K562 (cell line): Measurements from ENCODE around the gene CNR2. TPM values are rescaled to one million over a fixed set of nuclear protein-coding genes. Genes with fewer than 3 reads are reported as not detected.

Source experiments
- ATAC-seq: fragments of 200-7000 bp; cut with Tn5 transposase; 3 replicates; pipeline ENCODE4 v1.9.1; 2020; ENCODE audit warnings: moderate library complexity
- BruUV-seq: library from RNA; stranded (reverse); fragments of 400-500 nt; replicated peaks from 2 replicates; lab custom pipeline; 2021; lab: Mats Ljungman, UMichigan
- CTCF ChIA-PET: fragments of 300-600 bp; formaldehyde crosslinking; extraction: SDS; loops from one replicate; lab custom pipeline; 2021; ENCODE audit warnings: low intra/inter-chr PET ratio; lab: Yijun Ruan, JAX
- POLR2A ChIA-PET: fragments of 300-600, 350-650 bp; sonication (Branson Sonifier 250); formaldehyde crosslinking; extraction: SDS; loops from one replicate; lab custom pipeline; 2021; ENCODE audit warnings: antibody characterized with exemption, inconsistent platforms; lab: Yijun Ruan, JAX
- DNase-seq, 4 experiments: peaks; one replicate each; pipeline versions ENCODE4 v3.0.0 to v3.0.0-alpha.2; 2011 to 2018; ENCODE audit warnings: low spot score in 3 of 4, mixed read lengths in 3 of 4; ENCODE audit errors: extremely low read depth in 1 of 4
- FAIRE-seq: peaks from 2 replicates; lab custom pipeline; 2011; peaks lifted over from hg19 to GRCh38; lab: Jason Lieb, UNC
- H2AFZ ChIP-seq: 2 replicates; pipeline ENCODE4 v1.6.0; 2011; ENCODE audit warnings: low read depth, low read length, control low read depth, inconsistent platforms
- H3K27ac ChIP-seq: fragments of 200-600 bp; 3 replicates; pipeline ENCODE4 v1.8.0; 2011; ENCODE audit warnings: low read depth, mild to moderate bottlenecking, control low read depth, inconsistent platforms, low read length, moderate library complexity, mixed read lengths; ENCODE audit errors: extremely low read depth
- H3K27me3 ChIP-seq, 2 experiments: fragments of 300-600 bp in 1 of 2; 2 replicates in 1 of 2; 3 replicates in 1 of 2; pipeline versions ENCODE4 v1.6.0 to v1.8.0; 2011; ENCODE audit warnings: inconsistent platforms in 2 of 2, low read length in 2 of 2, mild to moderate bottlenecking in 1 of 2, mixed read lengths in 1 of 2, moderate library complexity in 1 of 2; ENCODE audit not compliant: control insufficient read depth in 2 of 2, insufficient read depth in 2 of 2
- H3K36me3 ChIP-seq: fragments of 300-600 bp; 3 replicates; pipeline ENCODE4 v1.8.0; 2011; ENCODE audit warnings: mild to moderate bottlenecking, low read length, inconsistent platforms; ENCODE audit not compliant: control insufficient read depth, insufficient read depth
- H3K4me1 ChIP-seq, 2 experiments: fragments of 200-600 bp in 1 of 2; replicated peaks in 1 of 2; 2 replicates in 1 of 2; 3 replicates in 1 of 2; pipeline versions ENCODE4 v1.5.1 to v1.8.0; 2011; ENCODE audit warnings: inconsistent platforms in 2 of 2, low read length in 2 of 2, mild to moderate bottlenecking in 1 of 2, mixed read lengths in 1 of 2, moderate library complexity in 1 of 2; ENCODE audit not compliant: control insufficient read depth in 2 of 2, insufficient read depth in 2 of 2
- H3K4me2 ChIP-seq: 2 replicates; pipeline ENCODE4 v1.6.1; 2011; ENCODE audit warnings: low read length, control low read depth, inconsistent platforms, mixed read lengths; ENCODE audit not compliant: insufficient read depth
- H3K4me3 ChIP-seq: fragments of 200-600 bp; sonication (generic), shearing (Covaris generic); 2 replicates; pipeline ENCODE4 v1.5.1; 2016; ENCODE audit warnings: control low read depth, inconsistent platforms
- H3K79me2 ChIP-seq: fragments of 200-600 bp; 3 replicates; pipeline ENCODE4 v1.8.0; 2011; ENCODE audit warnings: low read length, inconsistent platforms; ENCODE audit not compliant: control insufficient read depth, insufficient read depth
- H3K9ac ChIP-seq, 2 experiments: 2 replicates each; pipeline versions ENCODE4 v1.6.0 to v1.6.1; 2011; ENCODE audit warnings: low read depth in 2 of 2, low read length in 2 of 2, control low read depth in 1 of 2, inconsistent platforms in 1 of 2, mild to moderate bottlenecking in 1 of 2, mixed read lengths in 1 of 2; ENCODE audit not compliant: insufficient read depth in 1 of 2
- H3K9me1 ChIP-seq: one replicate; pipeline ENCODE4 v1.6.0; 2011; ENCODE audit warnings: inconsistent platforms, mild to moderate bottlenecking, low read length, moderate library complexity; ENCODE audit not compliant: control insufficient read depth, insufficient read depth
- H3K9me3 ChIP-seq: replicated peaks from 2 replicates; pipeline ENCODE4 v1.5.1; 2011; ENCODE audit warnings: low read depth, low read length, inconsistent platforms; ENCODE audit not compliant: control insufficient read depth, insufficient read depth
- H4K20me1 ChIP-seq: replicated peaks from 2 replicates; pipeline ENCODE4 v1.6.1; 2011; ENCODE audit warnings: low read length, inconsistent platforms, mixed read lengths; ENCODE audit not compliant: control insufficient read depth, insufficient read depth
- GABPA ChIP-seq: fragments of 200-800 bp; sonication (Bioruptor generic); conservative IDR thresholded peaks from 2 replicates; pipeline ENCODE4 v1.6.1; 2016; ENCODE audit warnings: low read depth, missing genetic modification characterization, missing compliant biosample characterization
- IRF2 ChIP-seq: sonication (generic); formaldehyde crosslinking; IDR thresholded peaks from 2 replicates; pipeline ENCODE4 v1.8.1; 2022; ENCODE audit warnings: mild to moderate bottlenecking, missing genetic modification reagents
- JUNB ChIP-seq: fragments of 450-650 bp; formaldehyde crosslinking; conservative IDR thresholded peaks from 2 replicates; pipeline ENCODE4 v1.4.0; 2020; ENCODE audit warnings: mild to moderate bottlenecking
- NR4A1 ChIP-seq, 2 experiments: fragments of 250-450 bp in 1 of 2; fragments of 450-650 bp in 1 of 2; sonication (Bioruptor Pico) in 1 of 2; IDR thresholded peaks; 2 replicates each; pipeline versions ENCODE4 v1.4.0 to v1.6.1; 2016 to 2020; ENCODE audit warnings: mild to moderate bottlenecking in 2 of 2, missing compliant biosample characterization in 1 of 2, missing genetic modification characterization in 1 of 2, moderate library complexity in 1 of 2
- SAFB ChIP-seq: fragments of 200-400 bp; formaldehyde crosslinking; IDR thresholded peaks from 2 replicates; pipeline ENCODE4 v1.6.1; 2017; ENCODE audit warnings: low read depth, low read length, borderline replicate concordance
- WGBS: fragments of 100-300 bp; shearing (Covaris generic); methylation state at CpG from one replicate; pipeline ENCODE4 v1.1.6; 2016; ENCODE audit warnings: low coverage, mixed read lengths; ENCODE audit not compliant: insufficient coverage; ENCODE audit errors: missing lambda C conversion rate; 5-methylcytosine and 5-hydroxymethylcytosine counted together
- in situ Hi-C: fragments of 300-500 bp; cut with MboI; formaldehyde crosslinking; loops from 4 replicates; pipeline ENCODE4 v1.15.0; 2018; ENCODE audit warnings: inconsistent platforms, mixed read lengths
- intact Hi-C: fragments of 100-400 bp; cut with micrococcal nuclease; formaldehyde crosslinking; loops from 2 replicates; pipeline ENCODE4 v1.14.2; 2022
- polyA plus RNA-seq, 8 experiments: library from polyadenylated mRNA; depleted of rRNA in 4 of 8; stranded (reverse) in 5 of 8; unstranded in 3 of 8; fragments of >200 nt; fragmentation: Nextera tagmentation in 2 of 8; fragmentation: Illumina TruSeq in 1 of 8; extraction: Ambion mirVana in 2 of 8; extraction: Trizol in 1 of 8; gene quantifications; 2 replicates each; pipeline versions ENCODE4 v1.2.1 to v1.2.3, GENCODE V29; 2011 to 2014; ENCODE audit warnings: inconsistent platforms in 1 of 8, missing spikeins in 1 of 8
- total RNA-seq, 7 experiments: library from RNA; depleted of rRNA in 6 of 7; stranded (reverse); fragments of >200 nt in 6 of 7; fragmentation: Illumina TruSeq in 2 of 7; extraction: Trizol in 2 of 7; gene quantifications; 2 replicates each; pipeline versions ENCODE4 v1.2.1 to v1.2.3, GENCODE V29; 2011 to 2021; ENCODE audit warnings: low replicate concordance in 1 of 7
- TF ChIP-seq, protein P1 (sequence below), 2 experiments: fragments of 450-650 bp; formaldehyde crosslinking in 1 of 2; IDR thresholded peaks; 2 replicates each; pipeline versions ENCODE4 v1.4.0 to v1.6.1; 2014 to 2020; ENCODE audit warnings: mild to moderate bottlenecking in 2 of 2, borderline replicate concordance in 1 of 2, low read depth in 1 of 2

CNR2 gene
- total and polyA plus RNA-seq, 9 of the 15 experiments (the other 6 are each of a cell fraction or from before 2014, with no cell fraction given): not detected

GRCh38 chr1:23864801-23865542 is 48.2 kb downstream of the CNR2 start:
- in situ Hi-C loops: no loop called here
- CTCF ChIA-PET: interaction anchor here (0.7 kb wide), 1 partner anchor 52 kb away, joined by 5 read pairs; no protein-coding TSS in a partner anchor

DNA sequence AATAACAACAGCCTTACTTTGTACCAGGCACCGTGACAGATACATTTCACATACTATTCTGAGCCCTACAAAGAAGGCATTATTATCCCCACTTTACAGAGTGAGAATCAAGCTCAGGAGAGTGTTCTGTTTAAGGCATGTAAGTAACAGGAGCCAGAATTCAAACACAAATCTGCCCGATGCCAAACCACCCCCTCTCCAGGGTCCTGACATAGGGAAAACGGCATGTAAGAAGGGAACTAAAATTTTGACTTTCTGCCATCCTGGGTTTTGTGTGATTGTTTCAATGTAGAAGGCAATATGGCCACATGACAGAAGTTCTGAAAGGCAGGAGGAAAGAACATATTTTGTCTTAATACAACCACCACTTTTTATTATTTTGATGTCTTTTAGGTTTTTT is 50.5 kb downstream of the CNR2 start:
- Histone ChIP-seq H3K9me3 (no peaks in the 10 kb centered on the region), H3K4me3 (no peak overlapping the region), H2AFZ (no peak overlapping the region), H3K4me1 (peaks cover 4 to 9% of the 10 kb centered on the region in 2 experiments; a peak in 4 of 5 replicates), H3K4me2 (no peak overlapping the region), H3K36me3 (peaks cover 36% of the 10 kb centered on the region), H3K27me3 (no peaks in the 10 kb centered on the region), H3K79me2 (no peaks in the 10 kb centered on the region; the same call in 2 of the 3 replicates), H3K27ac (no peak overlapping the region), H3K9ac (no peak overlapping the region), H3K9me1 (no peaks in the 10 kb centered on the region), H4K20me1 (no peaks in the 10 kb centered on the region)
- ChIA-PET CTCF (no interaction called here), POLR2A (no interaction called here)
- 51% methylated on average over 3 of the region's 3 CpGs for WGBS
- in situ Hi-C loops: no loop called here
- FAIRE-seq (no peak), DNase-seq (peak in 1 of 4 experiments; percentile 10), ATAC-seq (no peak)
- no TSS peak for BruUV-seq
- intact Hi-C loops: no loop called here
- TF ChIP-seq, protein P1, sequence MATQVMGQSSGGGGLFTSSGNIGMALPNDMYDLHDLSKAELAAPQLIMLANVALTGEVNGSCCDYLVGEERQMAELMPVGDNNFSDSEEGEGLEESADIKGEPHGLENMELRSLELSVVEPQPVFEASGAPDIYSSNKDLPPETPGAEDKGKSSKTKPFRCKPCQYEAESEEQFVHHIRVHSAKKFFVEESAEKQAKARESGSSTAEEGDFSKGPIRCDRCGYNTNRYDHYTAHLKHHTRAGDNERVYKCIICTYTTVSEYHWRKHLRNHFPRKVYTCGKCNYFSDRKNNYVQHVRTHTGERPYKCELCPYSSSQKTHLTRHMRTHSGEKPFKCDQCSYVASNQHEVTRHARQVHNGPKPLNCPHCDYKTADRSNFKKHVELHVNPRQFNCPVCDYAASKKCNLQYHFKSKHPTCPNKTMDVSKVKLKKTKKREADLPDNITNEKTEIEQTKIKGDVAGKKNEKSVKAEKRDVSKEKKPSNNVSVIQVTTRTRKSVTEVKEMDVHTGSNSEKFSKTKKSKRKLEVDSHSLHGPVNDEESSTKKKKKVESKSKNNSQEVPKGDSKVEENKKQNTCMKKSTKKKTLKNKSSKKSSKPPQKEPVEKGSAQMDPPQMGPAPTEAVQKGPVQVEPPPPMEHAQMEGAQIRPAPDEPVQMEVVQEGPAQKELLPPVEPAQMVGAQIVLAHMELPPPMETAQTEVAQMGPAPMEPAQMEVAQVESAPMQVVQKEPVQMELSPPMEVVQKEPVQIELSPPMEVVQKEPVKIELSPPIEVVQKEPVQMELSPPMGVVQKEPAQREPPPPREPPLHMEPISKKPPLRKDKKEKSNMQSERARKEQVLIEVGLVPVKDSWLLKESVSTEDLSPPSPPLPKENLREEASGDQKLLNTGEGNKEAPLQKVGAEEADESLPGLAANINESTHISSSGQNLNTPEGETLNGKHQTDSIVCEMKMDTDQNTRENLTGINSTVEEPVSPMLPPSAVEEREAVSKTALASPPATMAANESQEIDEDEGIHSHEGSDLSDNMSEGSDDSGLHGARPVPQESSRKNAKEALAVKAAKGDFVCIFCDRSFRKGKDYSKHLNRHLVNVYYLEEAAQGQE (IDR thresholded peaks at IDR 0.05; ENCODE audit: borderline replicate concordance): peak; percentile 32
- TF ChIP-seq, protein P1 (CRISPR knock-in tag; IDR thresholded peaks at IDR 0.05; ENCODE audit: low read depth): no peak
- TF ChIP-seq GABPA (tag) (no peak), NR4A1 (CRISPR knock-in tag; IDR thresholded peaks at IDR 0.05) (no peak), NR4A1 (tag; IDR thresholded peaks at IDR 0.05) (no peak), JUNB (CRISPR knock-in tag) (no peak)

More at GRCh38 chr1:23864801-23865542, 48.2 kb downstream of the CNR2 start:
- FAIRE-seq: no peak
- H4K20me1 ChIP-seq: no peaks in the 10 kb centered on the region
- H3K9ac ChIP-seq: no peak overlapping the region
- no peak overlapping the region for H3K4me3 ChIP-seq
- H3K4me2 ChIP-seq: no peak overlapping the region
- H3K9me1 ChIP-seq: no peaks in the 10 kb centered on the region
- peaks cover 14 to 17% of the 10 kb centered on the region in 2 experiments for H3K4me1 ChIP-seq
- H3K36me3 ChIP-seq: peaks cover 30% of the 10 kb centered on the region
- ATAC-seq: no peak
- TF ChIP-seq SAFB (no peak), IRF2 (CRISPR knock-in tag) (0 out of 2 replicates have a peak, but pooled peaks have one; percentile 23)
- no peak overlapping the region for H2AFZ ChIP-seq
- DNase-seq: no peak
- no peaks in the 10 kb centered on the region; the same call in 2 of the 3 replicates for H3K79me2 ChIP-seq
- intact Hi-C loops: loop anchor here (5.0 kb wide), 1 partner anchor 52 kb away; no protein-coding TSS in a partner anchor
- H3K27me3 ChIP-seq: no peaks in the 10 kb centered on the region
- WGBS: 82% methylated on average over 13 of the region's 13 CpGs
- H3K9me3 ChIP-seq: no peaks in the 10 kb centered on the region
- H3K27ac ChIP-seq: no peak overlapping the region
- no TSS peak for BruUV-seq
- POLR2A ChIA-PET: interaction anchor here (0.9 to 1.4 kb wide), 2 partner anchors 85 to 95 kb away, joined by 3 to 7 read pairs; partner anchors contain the start of gene PNRC2
